Neural cell (in vitro differentiated cells): Measurements from ENCODE around the gene ANKMY1.

Experiments
- EZH2 ChIP-seq: fragments of 200-600, 300-800 bp; shearing (Covaris generic), sonication (generic); IDR thresholded peaks from 2 replicates; pipeline ENCODE4 v1.6.1; 2014; ENCODE audit warnings: antibody characterized with exemption, low read length, borderline replicate concordance, mild to moderate bottlenecking; ENCODE audit not compliant: insufficient read depth, poor library complexity, severe bottlenecking
- MXI1 ChIP-seq: fragments of 450-650 bp; conservative IDR thresholded peaks from 2 replicates; pipeline ENCODE4 v1.6.1; 2014; ENCODE audit warnings: antibody characterized with exemption, mild to moderate bottlenecking; ENCODE audit not compliant: poor library complexity, severe bottlenecking
- TF ChIP-seq, protein P1 (sequence below): fragments of 450-650 bp; IDR thresholded peaks from 2 replicates; pipeline ENCODE4 v1.5.1; 2014; ENCODE audit warnings: antibody characterized with exemption, mild to moderate bottlenecking, moderate library complexity; ENCODE audit not compliant: poor library complexity, severe bottlenecking

DNA sequence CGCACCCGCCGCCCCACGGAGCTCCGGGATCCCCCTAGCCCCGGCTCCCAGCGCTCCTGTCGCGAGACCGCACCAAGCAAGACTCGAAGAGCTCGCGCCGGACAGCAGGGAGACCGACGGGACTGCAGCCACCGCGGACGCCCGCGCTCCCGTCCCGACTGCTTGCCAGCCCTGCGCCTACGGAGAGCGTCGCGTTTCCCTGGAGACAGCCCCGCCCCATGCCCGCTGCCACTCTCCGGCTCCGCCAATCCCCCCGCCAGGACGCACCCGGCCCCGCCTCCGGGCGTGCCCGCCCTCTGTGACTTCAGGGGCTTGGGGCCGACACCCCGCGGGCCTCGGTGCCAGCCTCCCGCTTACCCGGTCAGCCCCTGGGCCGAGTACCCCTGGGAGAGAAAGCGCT lies at the start of gene ANKMY1:
- TF ChIP-seq MXI1: no peak
- TF ChIP-seq, protein P1, sequence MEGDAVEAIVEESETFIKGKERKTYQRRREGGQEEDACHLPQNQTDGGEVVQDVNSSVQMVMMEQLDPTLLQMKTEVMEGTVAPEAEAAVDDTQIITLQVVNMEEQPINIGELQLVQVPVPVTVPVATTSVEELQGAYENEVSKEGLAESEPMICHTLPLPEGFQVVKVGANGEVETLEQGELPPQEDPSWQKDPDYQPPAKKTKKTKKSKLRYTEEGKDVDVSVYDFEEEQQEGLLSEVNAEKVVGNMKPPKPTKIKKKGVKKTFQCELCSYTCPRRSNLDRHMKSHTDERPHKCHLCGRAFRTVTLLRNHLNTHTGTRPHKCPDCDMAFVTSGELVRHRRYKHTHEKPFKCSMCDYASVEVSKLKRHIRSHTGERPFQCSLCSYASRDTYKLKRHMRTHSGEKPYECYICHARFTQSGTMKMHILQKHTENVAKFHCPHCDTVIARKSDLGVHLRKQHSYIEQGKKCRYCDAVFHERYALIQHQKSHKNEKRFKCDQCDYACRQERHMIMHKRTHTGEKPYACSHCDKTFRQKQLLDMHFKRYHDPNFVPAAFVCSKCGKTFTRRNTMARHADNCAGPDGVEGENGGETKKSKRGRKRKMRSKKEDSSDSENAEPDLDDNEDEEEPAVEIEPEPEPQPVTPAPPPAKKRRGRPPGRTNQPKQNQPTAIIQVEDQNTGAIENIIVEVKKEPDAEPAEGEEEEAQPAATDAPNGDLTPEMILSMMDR: no peak
- no peak for TF ChIP-seq EZH2
